Measurements from ENCODE around the gene CAMSAP3. TPM values are rescaled to one million over a fixed set of nuclear protein-coding genes. Genes with fewer than 3 reads are reported as not detected.

The CAMSAP3 gene
- total RNA-seq, 1 donor = not detected

DNA sequence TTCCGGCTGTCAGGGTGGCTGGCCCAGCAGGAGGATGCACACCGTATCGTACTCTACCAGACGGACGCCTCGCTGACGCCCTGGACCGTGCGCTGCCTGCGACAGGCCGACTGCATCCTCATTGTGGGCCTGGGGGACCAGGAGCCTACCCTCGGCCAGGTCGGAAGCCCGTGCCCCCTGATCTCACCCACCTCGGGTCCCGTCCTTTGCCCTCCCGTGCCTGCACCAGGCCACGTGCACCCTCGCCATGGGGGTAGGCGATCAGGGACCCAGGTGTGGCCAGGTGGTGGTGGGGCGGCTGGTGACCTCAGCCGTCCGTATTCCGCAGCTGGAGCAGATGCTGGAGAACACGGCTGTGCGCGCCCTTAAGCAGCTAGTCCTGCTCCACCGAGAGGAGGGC lies 41.1 kb upstream of the CAMSAP3 start:
- Histone ChIP-seq H3K4me1 (ENCODE audit: insufficient read depth, low read length) (no peaks in the 10 kb centered on the region), H3K36me3 (ENCODE audit: insufficient read depth, low read length) (peaks cover 40% of the 10 kb centered on the region), H3K79me2 (ENCODE audit: insufficient read depth, low read length) (no peaks in the 10 kb centered on the region), H3K4me2 (ENCODE audit: insufficient read depth, low read length) (no peak overlapping the region), H3K27ac (ENCODE audit: low read depth, low read length) (no peak overlapping the region), H3K4me3 (ENCODE audit: insufficient read depth, low read length) (no peak overlapping the region), H3K9me3 (ENCODE audit: low read depth, low read length) (no peaks in the 10 kb centered on the region), H4K20me1 (ENCODE audit: insufficient read depth, low read length) (no peaks in the 10 kb centered on the region), H2AFZ (ENCODE audit: low read length) (no peak overlapping the region), H3K27me3 (ENCODE audit: insufficient read depth, low read length) (no peaks in the 10 kb centered on the region)
- DNase-seq (ENCODE audit: insufficient read length, low spot score, missing footprints) = peak; percentile 67
- no peak for TF ChIP-seq CTCF (IDR thresholded peaks at IDR 0.05; ENCODE audit: extremely low read depth, low read depth, low read length)

DNA sequence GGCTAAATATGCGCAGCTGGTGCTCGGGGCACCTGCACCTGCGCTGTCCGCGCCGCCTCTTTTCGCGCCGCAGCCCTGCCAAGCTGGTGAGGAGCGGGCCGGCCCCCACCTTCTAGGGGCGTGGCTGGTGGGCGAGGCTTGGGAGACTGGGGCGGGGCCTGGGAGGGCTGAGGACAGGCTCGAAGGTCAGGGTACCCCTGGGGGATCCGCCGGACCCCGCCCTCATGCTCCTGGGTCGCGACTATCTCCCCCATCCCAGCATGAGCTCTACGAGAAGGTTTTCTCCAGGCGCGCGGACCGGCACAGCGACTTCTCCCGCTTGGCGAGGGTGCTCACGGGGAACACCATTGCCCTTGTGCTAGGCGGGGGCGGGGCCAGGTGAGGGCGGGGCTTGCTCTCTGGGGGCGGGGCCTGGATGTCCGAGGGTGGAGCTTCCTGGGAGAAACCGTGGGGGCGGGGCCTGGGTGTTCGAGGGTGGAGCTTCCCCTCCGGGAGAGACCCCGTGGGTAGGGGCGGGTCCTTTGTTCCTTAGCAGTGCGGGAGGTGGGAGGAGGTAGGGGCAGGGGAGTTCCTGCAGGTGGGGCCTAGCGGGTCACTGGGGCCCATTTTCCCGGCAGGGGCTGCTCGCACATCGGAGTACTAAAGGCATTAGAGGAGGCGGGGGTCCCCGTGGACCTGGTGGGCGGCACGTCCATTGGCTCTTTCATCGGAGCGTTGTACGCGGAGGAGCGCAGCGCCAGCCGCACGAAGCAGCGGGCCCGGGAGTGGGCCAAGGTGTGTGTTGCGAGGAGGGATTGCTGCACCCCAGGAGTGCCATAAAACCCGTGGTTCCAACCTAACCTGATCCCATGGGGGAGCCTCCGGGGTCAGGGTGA lies 40.4 kb upstream of the CAMSAP3 start:
- Histone ChIP-seq H4K20me1 (ENCODE audit: insufficient read depth, low read length) (no peaks in the 10 kb centered on the region), H3K4me3 (ENCODE audit: insufficient read depth, low read length) (no peak overlapping the region), H3K9me3 (ENCODE audit: low read depth, low read length) (no peaks in the 10 kb centered on the region), H3K27me3 (ENCODE audit: insufficient read depth, low read length) (no peaks in the 10 kb centered on the region), H3K79me2 (ENCODE audit: insufficient read depth, low read length) (no peaks in the 10 kb centered on the region), H2AFZ (ENCODE audit: low read length) (no peak overlapping the region), H3K36me3 (ENCODE audit: insufficient read depth, low read length) (peaks cover 41% of the 10 kb centered on the region), H3K4me1 (ENCODE audit: insufficient read depth, low read length) (no peaks in the 10 kb centered on the region), H3K4me2 (ENCODE audit: insufficient read depth, low read length) (no peak overlapping the region), H3K27ac (ENCODE audit: low read depth, low read length) (no peak overlapping the region)
- TF ChIP-seq CTCF (IDR thresholded peaks at IDR 0.05; ENCODE audit: extremely low read depth, low read depth, low read length) = no peak
- DNase-seq (ENCODE audit: insufficient read length, low spot score, missing footprints) = peak; percentile 89

DNA sequence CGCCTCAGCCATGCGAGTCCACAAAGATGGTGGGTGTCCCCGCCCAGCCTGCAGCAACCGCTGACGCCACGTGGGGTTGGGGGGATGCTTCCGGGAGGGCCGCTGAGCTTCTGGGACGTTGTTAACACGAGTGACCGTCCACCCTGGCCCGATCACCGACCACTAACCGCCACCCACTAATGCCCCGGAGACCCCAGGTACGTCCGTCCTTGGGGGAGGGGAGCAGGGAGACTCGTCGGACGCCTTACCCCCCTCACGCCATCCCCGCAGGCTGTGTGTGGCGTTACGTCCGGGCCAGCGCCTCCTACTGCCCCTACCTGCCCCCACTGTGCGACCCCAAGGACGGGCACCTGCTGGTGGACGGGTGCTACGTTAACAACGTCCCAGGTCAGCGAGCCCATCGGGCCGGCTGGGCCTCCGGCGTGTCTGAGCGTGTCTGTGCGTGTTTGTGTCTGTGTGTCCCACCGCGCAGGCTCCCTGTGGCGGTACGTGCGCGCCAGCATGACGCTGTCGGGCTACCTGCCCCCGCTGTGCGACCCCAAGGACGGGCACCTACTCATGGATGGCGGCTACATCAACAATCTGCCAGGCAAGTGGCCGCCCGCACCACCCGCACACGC lies 38.9 kb upstream of the CAMSAP3 start:
- Histone ChIP-seq H3K27me3 (ENCODE audit: insufficient read depth, low read length) (no peaks in the 10 kb centered on the region), H3K79me2 (ENCODE audit: insufficient read depth, low read length) (no peaks in the 10 kb centered on the region), H3K4me3 (ENCODE audit: insufficient read depth, low read length) (no peak overlapping the region), H3K9me3 (ENCODE audit: low read depth, low read length) (no peaks in the 10 kb centered on the region), H3K36me3 (ENCODE audit: insufficient read depth, low read length) (peaks cover 40% of the 10 kb centered on the region), H3K4me1 (ENCODE audit: insufficient read depth, low read length) (no peaks in the 10 kb centered on the region), H3K27ac (ENCODE audit: low read depth, low read length) (no peak overlapping the region), H2AFZ (ENCODE audit: low read length) (no peak overlapping the region), H4K20me1 (ENCODE audit: insufficient read depth, low read length) (no peaks in the 10 kb centered on the region), H3K4me2 (ENCODE audit: insufficient read depth, low read length) (no peak overlapping the region)
- TF ChIP-seq CTCF (IDR thresholded peaks at IDR 0.05; ENCODE audit: extremely low read depth, low read depth, low read length) = no peak
- peak; percentile 71 for DNase-seq (ENCODE audit: insufficient read length, low spot score, missing footprints)

DNA sequence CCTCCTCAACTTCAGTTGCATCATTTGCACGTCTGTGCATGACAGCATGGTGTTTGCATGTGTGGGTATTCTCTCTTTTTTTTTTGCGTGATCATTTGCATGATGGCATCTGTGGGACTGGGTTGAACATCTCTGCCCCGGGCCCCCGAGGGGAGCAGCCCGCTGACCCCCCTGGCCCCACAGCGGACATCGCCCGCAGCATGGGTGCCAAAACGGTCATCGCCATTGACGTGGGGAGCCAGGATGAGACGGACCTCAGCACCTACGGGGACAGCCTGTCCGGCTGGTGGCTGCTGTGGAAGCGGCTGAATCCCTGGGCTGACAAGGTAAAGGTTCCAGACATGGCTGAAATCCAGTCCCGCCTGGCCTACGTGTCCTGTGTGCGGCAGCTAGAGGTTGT lies 37.0 kb upstream of the CAMSAP3 start:
- peaks cover 40% of the 10 kb centered on the region for H3K36me3 ChIP-seq (ENCODE audit: insufficient read depth, low read length)
- no peak for TF ChIP-seq CTCF (IDR thresholded peaks at IDR 0.05; ENCODE audit: extremely low read depth, low read depth, low read length)
- no peak overlapping the region for H3K4me3 ChIP-seq (ENCODE audit: insufficient read depth, low read length)
- no peaks in the 10 kb centered on the region for H3K79me2 ChIP-seq (ENCODE audit: insufficient read depth, low read length)
- H3K4me2 ChIP-seq (ENCODE audit: insufficient read depth, low read length) = no peak overlapping the region
- peak; percentile 37 for DNase-seq (ENCODE audit: insufficient read length, low spot score, missing footprints)
- no peaks in the 10 kb centered on the region for H3K9me3 ChIP-seq (ENCODE audit: low read depth, low read length)
- H3K27me3 ChIP-seq (ENCODE audit: insufficient read depth, low read length) = no peaks in the 10 kb centered on the region
- H2AFZ ChIP-seq (ENCODE audit: low read length) = no peak overlapping the region
- no peaks in the 10 kb centered on the region for H3K4me1 ChIP-seq (ENCODE audit: insufficient read depth, low read length)
- no peak overlapping the region for H3K27ac ChIP-seq (ENCODE audit: low read depth, low read length)
- H4K20me1 ChIP-seq (ENCODE audit: insufficient read depth, low read length) = peaks cover 3% of the 10 kb centered on the region

Measured in osteoblast (primary cell).